H1 (cell line): Measurements from ENCODE around the gene ERG28. TPM values are rescaled to one million over a fixed set of nuclear protein-coding genes. Genes with fewer than 3 reads are reported as not detected.

Source experiments
- CTCF ChIA-PET: fragments of 300-600 bp; sonication (Branson Sonifier 250); formaldehyde crosslinking; loops from one replicate; lab custom pipeline; 2021; ENCODE audit not compliant: partially characterized antibody; lab: Charles Lee
- POLR2A ChIA-PET: fragments of 300-600 bp; sonication (Branson Sonifier 250); formaldehyde crosslinking; loops from one replicate; lab custom pipeline; 2021; ENCODE audit warnings: inconsistent platforms; ENCODE audit not compliant: partially characterized antibody; lab: Charles Lee
- DNase-seq, 2 experiments: peaks; one replicate each; pipeline versions ENCODE4 v3.0.0 to v3.0.0-alpha.2; 2010 to 2022; ENCODE audit warnings: low spot score in 2 of 2, low read depth in 1 of 2, mixed read lengths in 1 of 2
- FAIRE-seq: peaks from 2 replicates; lab custom pipeline; 2011; peaks lifted over from hg19 to GRCh38; lab: Jason Lieb, UNC
- H2AFZ ChIP-seq: 2 replicates; pipeline ENCODE4 v1.8.1; 2012; ENCODE audit warnings: low read length, inconsistent platforms
- H2AK5ac ChIP-seq: 2 replicates; pipeline ENCODE4 v1.6.1; 2013; ENCODE audit warnings: low read depth, low read length
- H2BK120ac ChIP-seq: replicated peaks from 2 replicates; pipeline ENCODE3; 2013; ENCODE audit warnings: low read depth, low read length, inconsistent platforms
- H2BK12ac ChIP-seq: 2 replicates; pipeline ENCODE4 v1.6.1; 2013; ENCODE audit warnings: low read depth, low read length
- H2BK15ac ChIP-seq: 2 replicates; pipeline ENCODE4 v1.6.1; 2013; ENCODE audit warnings: low read length
- H2BK20ac ChIP-seq: 2 replicates; pipeline ENCODE4 v1.6.1; 2013; ENCODE audit warnings: low read length
- H2BK5ac ChIP-seq: 2 replicates; pipeline ENCODE4 v1.6.1; 2013; ENCODE audit warnings: low read depth, low read length
- H3K14ac ChIP-seq: 2 replicates; pipeline ENCODE4 v1.6.1; 2013; ENCODE audit warnings: inconsistent platforms; ENCODE audit not compliant: insufficient read length
- H3K18ac ChIP-seq: 2 replicates; pipeline ENCODE4 v1.6.1; 2013; ENCODE audit warnings: low read length; ENCODE audit errors: extremely low read depth
- H3K23ac ChIP-seq: 2 replicates; pipeline ENCODE4 v1.6.1; 2013; ENCODE audit warnings: inconsistent platforms; ENCODE audit not compliant: insufficient read length
- H3K23me2 ChIP-seq: 2 replicates; pipeline ENCODE4 v1.6.1; 2013; ENCODE audit warnings: low read depth, low read length
- H3K27ac ChIP-seq: 2 replicates; pipeline ENCODE4 v1.6.1; 2011; ENCODE audit warnings: low read depth, low read length, inconsistent platforms
- H3K27me3 ChIP-seq, 4 experiments: replicated peaks in 1 of 4; 1 replicate in 1 of 4; 2 replicates in 3 of 4; pipeline versions ENCODE4 v1.6.1 to v1.8.1; 2011 to 2013; ENCODE audit warnings: low read length in 3 of 4, mild to moderate bottlenecking in 3 of 4, inconsistent platforms in 2 of 4, mixed read lengths in 2 of 4, moderate library complexity in 1 of 4; ENCODE audit not compliant: control insufficient read depth in 3 of 4, insufficient read depth in 3 of 4; ENCODE audit errors: extremely low read depth in 1 of 4
- H3K36me3 ChIP-seq, 4 experiments: 2 replicates each; pipeline versions ENCODE4 v1.6.1 to v1.8.1; 2011 to 2013; ENCODE audit warnings: mild to moderate bottlenecking in 4 of 4, low read length in 3 of 4, moderate library complexity in 2 of 4, control low read depth in 1 of 4, inconsistent platforms in 1 of 4; ENCODE audit not compliant: insufficient read depth in 4 of 4, control insufficient read depth in 2 of 4
- H3K4ac ChIP-seq: replicated peaks from 2 replicates; pipeline ENCODE3; 2013; ENCODE audit warnings: low read length, low read depth, mixed read lengths, inconsistent platforms; ENCODE audit not compliant: insufficient read length
- H3K4me1 ChIP-seq, 4 experiments: replicated peaks in 1 of 4; 1 replicate in 1 of 4; 2 replicates in 3 of 4; pipeline versions ENCODE4 v1.6.1 to v1.8.1; 2011 to 2013; ENCODE audit warnings: low read length in 3 of 4, inconsistent platforms in 2 of 4, mixed read lengths in 1 of 4; ENCODE audit not compliant: insufficient read depth in 4 of 4, control insufficient read depth in 3 of 4
- H3K4me2 ChIP-seq, 2 experiments: 2 replicates each; pipeline versions ENCODE4 v1.6.1 to v1.8.1; 2011 to 2013; ENCODE audit warnings: low read depth in 2 of 2, low read length in 2 of 2, control low read depth in 1 of 2, inconsistent platforms in 1 of 2, mild to moderate bottlenecking in 1 of 2; ENCODE audit not compliant: insufficient read depth in 1 of 2
- H3K4me3 ChIP-seq, 4 experiments: fragments of 200-600, 300-600 bp in 1 of 4; sonication (generic), shearing (Covaris generic), sonication (Bioruptor Twin) in 1 of 4; 2 replicates each; pipeline versions ENCODE4 v1.5.1 to v1.8.1; 2011 to 2016; ENCODE audit warnings: low read length in 4 of 4, low read depth in 3 of 4, control low read depth in 2 of 4, inconsistent platforms in 2 of 4, mild to moderate bottlenecking in 2 of 4, mixed read lengths in 1 of 4, moderate library complexity in 1 of 4; ENCODE audit not compliant: insufficient read depth in 2 of 4; ENCODE audit errors: extremely low read depth in 1 of 4
- H3K56ac ChIP-seq: replicated peaks from 2 replicates; pipeline ENCODE3; 2013; ENCODE audit warnings: low read depth, mild to moderate bottlenecking, mixed read lengths, low read length, inconsistent platforms; ENCODE audit not compliant: insufficient read length
- H3K79me1 ChIP-seq: 2 replicates; pipeline ENCODE4 v1.6.1; 2013; ENCODE audit warnings: low read depth, low read length, control low read depth
- H3K79me2 ChIP-seq, 2 experiments: 2 replicates each; pipeline versions ENCODE4 v1.6.1 to v1.8.1; 2012 to 2013; ENCODE audit warnings: low read length in 2 of 2, mild to moderate bottlenecking in 2 of 2, inconsistent platforms in 1 of 2; ENCODE audit not compliant: insufficient read depth in 2 of 2, control insufficient read depth in 1 of 2
- H3K9ac ChIP-seq, 4 experiments: replicated peaks in 1 of 4; 1 replicate in 1 of 4; 2 replicates in 3 of 4; pipeline versions ENCODE4 v1.6.1 to v1.8.1; 2011 to 2013; ENCODE audit warnings: low read depth in 3 of 4, low read length in 3 of 4, control low read depth in 2 of 4, mild to moderate bottlenecking in 2 of 4, moderate library complexity in 2 of 4, inconsistent platforms in 1 of 4; ENCODE audit errors: extremely low read depth in 1 of 4
- H3K9me3 ChIP-seq, 2 experiments: 2 replicates each; pipeline versions ENCODE4 v1.6.1 to v1.8.1; 2012 to 2013; ENCODE audit warnings: mild to moderate bottlenecking in 2 of 2, moderate library complexity in 2 of 2, control low read depth in 1 of 2, inconsistent platforms in 1 of 2, low read depth in 1 of 2, low read length in 1 of 2, mixed read lengths in 1 of 2; ENCODE audit not compliant: insufficient read depth in 2 of 2
- H4K20me1 ChIP-seq, 2 experiments: replicated peaks in 1 of 2; 2 replicates each; pipeline versions ENCODE3 to v1.8.1; 2011 to 2013; ENCODE audit warnings: inconsistent platforms in 2 of 2, low read length in 2 of 2, mild to moderate bottlenecking in 1 of 2; ENCODE audit not compliant: insufficient read depth in 2 of 2, control insufficient read depth in 1 of 2
- H4K5ac ChIP-seq: 2 replicates; pipeline ENCODE4 v1.6.1; 2013; ENCODE audit warnings: low read length, low read depth, mixed read lengths, inconsistent platforms; ENCODE audit not compliant: insufficient read length
- H4K8ac ChIP-seq: 2 replicates; pipeline ENCODE4 v1.8.0; 2013; ENCODE audit warnings: mild to moderate bottlenecking, moderate library complexity, low read length, inconsistent platforms; ENCODE audit not compliant: insufficient read depth; ENCODE audit errors: extremely low read depth
- H4K91ac ChIP-seq: replicated peaks from 2 replicates; pipeline ENCODE3; 2013; ENCODE audit warnings: low read length, mixed read lengths, inconsistent platforms; ENCODE audit not compliant: insufficient read length
- ATF3 ChIP-seq: IDR thresholded peaks from 2 replicates; pipeline ENCODE4 v1.6.1; 2011; ENCODE audit warnings: low read depth, mild to moderate bottlenecking, low read length; ENCODE audit not compliant: insufficient read depth
- BCL11A ChIP-seq, 2 experiments: IDR thresholded peaks; one replicate each; pipeline ENCODE4 v1.6.1; 2011; ENCODE audit warnings: low read depth in 2 of 2, low read length in 2 of 2, mild to moderate bottlenecking in 2 of 2
- BRCA1 ChIP-seq: IDR thresholded peaks from 2 replicates; pipeline ENCODE4 v1.6.1; 2012; ENCODE audit warnings: low read depth, low read length, improper control_type of control experiment
- EZH2 ChIP-seq: fragments of 200-600 bp; sonication (generic); IDR thresholded peaks from 2 replicates; pipeline ENCODE4 v1.7.1; 2012; ENCODE audit warnings: low read depth, mild to moderate bottlenecking, moderate library complexity, low read length, inconsistent platforms; ENCODE audit not compliant: severe bottlenecking
- GABPA ChIP-seq: IDR thresholded peaks from 2 replicates; pipeline ENCODE4 v1.6.1; 2011; ENCODE audit warnings: mild to moderate bottlenecking, low read length, moderate library complexity, borderline replicate concordance; ENCODE audit not compliant: insufficient read depth
- HDAC6 ChIP-seq: IDR thresholded peaks from one replicate; pipeline ENCODE4 v1.7.1; 2012; ENCODE audit warnings: low read depth, mild to moderate bottlenecking, inconsistent platforms, low read length, moderate library complexity
- NANOG ChIP-seq: IDR thresholded peaks from 2 replicates; pipeline ENCODE4 v1.6.1; 2011; ENCODE audit warnings: low read length, low read depth, mild to moderate bottlenecking, inconsistent platforms; ENCODE audit not compliant: insufficient read depth, poor library complexity, severe bottlenecking
- PHF8 ChIP-seq: fragments of 200-600 bp; sonication (generic); conservative IDR thresholded peaks from 2 replicates; pipeline ENCODE4 v1.7.1; 2012; ENCODE audit warnings: low read depth, mild to moderate bottlenecking, inconsistent platforms, low read length, moderate library complexity
- RFX5 ChIP-seq: IDR thresholded peaks from 2 replicates; pipeline ENCODE4 v1.6.1; 2011; ENCODE audit warnings: low read depth, low read length, improper control_type of control experiment, borderline replicate concordance
- RNF2 ChIP-seq: fragments of 200-900, 300-1000 bp; sonication (generic); IDR thresholded peaks from 2 replicates; pipeline ENCODE4 v1.7.1; 2016; ENCODE audit warnings: borderline replicate concordance, low read depth, mild to moderate bottlenecking, antibody characterized with exemption, low read length; ENCODE audit not compliant: poor library complexity, severe bottlenecking; ENCODE audit errors: missing control alignments
- SP2 ChIP-seq: IDR thresholded peaks from 2 replicates; pipeline ENCODE4 v1.6.1; 2012; ENCODE audit warnings: mild to moderate bottlenecking, low read length, inconsistent platforms
- TEAD4 ChIP-seq: IDR thresholded peaks from 2 replicates; pipeline ENCODE4 v1.6.1; 2012; ENCODE audit warnings: low read depth, low read length, inconsistent platforms, mixed read lengths
- ZNF274 ChIP-seq: IDR thresholded peaks from 2 replicates; pipeline ENCODE4 v1.7.0; 2012; ENCODE audit warnings: low read length, borderline replicate concordance; ENCODE audit errors: extremely low read depth
- WGBS, 2 experiments: shearing (Covaris generic) in 1 of 2; methylation state at CpG; one replicate each; pipeline versions ENCODE4 v1.1.6 to v1.1.7; 2013 to 2015; ENCODE audit warnings: low lambda C conversion rate in 2 of 2, mixed read lengths in 2 of 2, inconsistent platforms in 1 of 2, low coverage in 1 of 2, missing lambda C conversion rate in 1 of 2; ENCODE audit not compliant: insufficient replicate concordance in 2 of 2, insufficient coverage in 1 of 2, insufficient read length in 1 of 2; ENCODE audit errors: extremely low coverage in 1 of 2, missing lambda C conversion rate in 1 of 2; 5-methylcytosine and 5-hydroxymethylcytosine counted together
- polyA plus RNA-seq, 7 experiments: library from polyadenylated mRNA; depleted of rRNA in 3 of 7; stranded (reverse) in 5 of 7; unstranded in 2 of 7; fragments of >200 nt in 5 of 7; fragments of 200-250 nt in 2 of 7; gene quantifications; 1 replicate in 5 of 7; 2 replicates in 1 of 7; 4 replicates in 1 of 7; pipeline versions ENCODE4 v1.2.1 to v1.2.3, GENCODE V29; 2011 to 2013; ENCODE audit warnings: missing spikeins in 2 of 7, mixed read lengths in 2 of 7
- total RNA-seq: library from RNA; stranded (reverse); fragmentation: NEBNext Ultra II Directional; extraction: Animal tissue kit (Norgen Biotek cat#: 25700); gene quantifications from 2 replicates; pipeline ENCODE4 v1.2.1, GENCODE V29; 2021

ERG28 gene
- total and polyA plus RNA-seq, 2 of the 8 experiments (the other 6 are each of a cell fraction or from before 2014, with no cell fraction given): 32.6 to 56.7 TPM

GRCh38 chr14:75628816-75629215, 31.9 kb downstream of the ERG28 start:
- Histone ChIP-seq H4K8ac (no peak overlapping the region), H2BK15ac (no peak overlapping the region), H3K18ac (no peak overlapping the region), H3K27ac (no peak overlapping the region), H4K5ac (no peak overlapping the region), H4K91ac (no peak overlapping the region), H2AFZ (no peak overlapping the region), H3K56ac (no peak overlapping the region), H3K4ac (no peak overlapping the region), H3K79me2 (no peaks in the 10 kb centered on the region), H3K23me2 (peaks cover 3% of the 10 kb centered on the region; the same call in 1 of the 2 replicates), H2BK20ac (no peak overlapping the region), H3K27me3 (no peaks in the 10 kb centered on the region), H3K9ac (no peak overlapping the region), H3K9me3 (no peaks in the 10 kb centered on the region), H2BK120ac (no peak overlapping the region), H3K23ac (no peak overlapping the region), H3K4me3 (no peak overlapping the region), H3K4me2 (no peak overlapping the region), H3K4me1 (peaks cover 9 to 31% (median 23%) of the 10 kb centered on the region in 4 experiments), H2BK12ac (no peak overlapping the region), H3K14ac (no peak overlapping the region), H3K79me1 (no peaks in the 10 kb centered on the region), H3K36me3 (no peaks in the 10 kb centered on the region), H2BK5ac (no peak overlapping the region), H2AK5ac (0 out of 2 replicates have a peak overlapping the region, but pooled peaks have one; percentile 43), H4K20me1 (no peaks in the 10 kb centered on the region)
- WGBS, 2 experiments: 87% methylated on average over 3 of the region's 3 CpGs; no CpG with 5 or more reads in 1 of the 2 experiments
- no peak for DNase-seq
- CTCF ChIA-PET: interaction anchor here (1.0 to 2.4 kb wide), 4 partner anchors 10 to 52 kb away, joined by 4 to 22 read pairs (median 6); partner anchors contain the start of gene FLVCR2
- POLR2A ChIA-PET: interaction anchor here (1.0 kb wide), 1 partner anchor 32 kb away, joined by 3 read pairs; the partner anchor contains the start of genes ERG28 and TTLL5
- no peak for FAIRE-seq
- TF ChIP-seq BCL11A (IDR thresholded peaks at IDR 0.05; ENCODE audit: low read depth in 2 of 2, low read length in 2 of 2) (no peak), NANOG (no peak), RFX5 (no peak), GABPA (no peak), ZNF274 (no peak), HDAC6 (no peak), BRCA1 (no peak), SP2 (no peak), EZH2 (no peak), RNF2 (no peak), TEAD4 (no peak), ATF3 (no peak), PHF8 (no peak)
